Activated CD4-positive, CD25-positive, alpha-beta regulatory T cell treated with anti-CD3 and anti-CD28 coated beads, Interleukin-2, amount 50 U/mL, for 72 hours (primary cell): ENCODE measurements around the gene PTPRN2.
A peak's percentile ranks its signal among the peaks of the same experiment; 100 is the strongest.
"Not testable (repeated sequence)": the region's sequence is repeated elsewhere in the genome, so short reads cannot be mapped to it uniquely, and the experiment has no call there.

ENCODE experiments used
- DNase-seq: peaks from one replicate; pipeline ENCODE4 v3.0.0; 2021

PTPRN2 gene

GRCh38 chr7:158587162-158588084, at the start of gene PTPRN2:
Gene PTPRN2 (minus strand): TSS chr7:158587823.
- DNase-seq: peak; percentile 65

GRCh38 chr7:158633055-158633956, 45.7 kb upstream of the PTPRN2 start:
- no peak for DNase-seq

- no peak for DNase-seq
Measured at GRCh38 chr7:158631574-158632195, 44.1 kb upstream of the PTPRN2 start.

- DNase-seq: not testable (repeated sequence)
Measured at GRCh38 chr7:158626289-158626688, 38.7 kb upstream of the PTPRN2 start.

GRCh38 chr7:158623241-158623640, 35.6 kb upstream of the PTPRN2 start:
- DNase-seq: no peak

- DNase-seq: no peak
Measured at GRCh38 chr7:158620839-158621441, 33.3 kb upstream of the PTPRN2 start.

GRCh38 chr7:158620418-158620817, 32.8 kb upstream of the PTPRN2 start:
- DNase-seq: no peak

- no peak for DNase-seq
Measured at GRCh38 chr7:158618745-158619140, 31.1 kb upstream of the PTPRN2 start.

- no peak for DNase-seq
Measured at GRCh38 chr7:158617737-158618128, 30.1 kb upstream of the PTPRN2 start.

- DNase-seq: no peak
Measured at GRCh38 chr7:158616050-158616449, 28.4 kb upstream of the PTPRN2 start.

- DNase-seq: no peak
Measured at GRCh38 chr7:158614700-158615099, 27.1 kb upstream of the PTPRN2 start.

GRCh38 chr7:158613481-158613880, 25.9 kb upstream of the PTPRN2 start:
- no peak for DNase-seq

- DNase-seq: no peak
Measured at GRCh38 chr7:158612546-158612945, 24.9 kb upstream of the PTPRN2 start.

GRCh38 chr7:158611541-158611940, 23.9 kb upstream of the PTPRN2 start:
- DNase-seq: no peak

GRCh38 chr7:158609313-158609974, 21.8 kb upstream of the PTPRN2 start:
- DNase-seq: no peak

GRCh38 chr7:158607563-158607962, 19.9 kb upstream of the PTPRN2 start:
- no peak for DNase-seq

GRCh38 chr7:158606671-158607424, 19.2 kb upstream of the PTPRN2 start:
- DNase-seq: no peak

- no peak for DNase-seq
Measured at GRCh38 chr7:158606129-158606528, 18.5 kb upstream of the PTPRN2 start.

- no peak for DNase-seq
Measured at GRCh38 chr7:158603773-158604755, 16.4 kb upstream of the PTPRN2 start.
